Transverse colon (tissue), 4 donors: ENCODE results near the gene SMIM44. TPM values are rescaled to one million over a fixed set of nuclear protein-coding genes. Genes with fewer than 3 reads are reported as not detected.

Experiments used
- DNase-seq: peaks from one replicate; pipeline ENCODE4 v3.0.0-alpha.2; 2019
- H3K27ac ChIP-seq, 4 donors: fragments of 200-600 bp; sonication (generic); 2 replicates each; pipeline ENCODE4 v1.5.1; 2016 to 2018; ENCODE audit warnings: inconsistent platforms in 4 of 4
- H3K27me3 ChIP-seq: fragments of 200-600 bp; sonication (generic); 2 replicates; pipeline ENCODE4 v1.5.1; 2017; ENCODE audit warnings: inconsistent platforms
- H3K36me3 ChIP-seq, 4 donors: fragments of 200-600 bp; sonication (generic); 2 replicates each; pipeline ENCODE4 v1.5.1; 2017 to 2019; ENCODE audit warnings: inconsistent platforms in 4 of 4
- H3K4me1 ChIP-seq, 4 donors: fragments of 200-600 bp; sonication (generic); 2 replicates each; pipeline ENCODE4 v1.5.1; 2017 to 2020; ENCODE audit warnings: inconsistent platforms in 4 of 4
- H3K4me3 ChIP-seq, 4 donors: fragments of 200-600 bp; sonication (generic); 1 replicate in 1 of 4; 2 replicates in 3 of 4; pipeline versions ENCODE4 v1.5.1 to v1.6.1; 2017 to 2019; ENCODE audit warnings: inconsistent platforms in 4 of 4
- H3K9me3 ChIP-seq, 2 donors: fragments of 200-600 bp; sonication (generic); 2 replicates each; pipeline ENCODE4 v1.5.1; 2017 to 2019; ENCODE audit warnings: inconsistent platforms in 2 of 2
- EP300 ChIP-seq: sonication (generic); formaldehyde crosslinking; IDR thresholded peaks from one replicate; pipeline ENCODE4 v1.6.1; 2017; ENCODE audit warnings: antibody characterized with exemption, low read depth
- POLR2A ChIP-seq: fragments of 450-650 bp; IDR thresholded peaks from one replicate; pipeline ENCODE4 v1.6.1; 2016; ENCODE audit warnings: antibody characterized with exemption, mild to moderate bottlenecking, moderate library complexity
- POLR2AphosphoS5 ChIP-seq, 3 donors: sonication (generic); formaldehyde crosslinking; IDR thresholded peaks; one replicate each; pipeline ENCODE4 v1.6.1; 2016; ENCODE audit warnings: antibody characterized with exemption in 3 of 3
- WGBS, 2 donors: methylation state at CpG; one replicate each; pipeline ENCODE4 v1.1.5; 2018; ENCODE audit warnings: low coverage in 1 of 2; 5-methylcytosine and 5-hydroxymethylcytosine counted together
- in situ Hi-C, 4 donors: fragments of 200-750 bp; cut with MboI; loops; one replicate each; pipeline versions ENCODE4 v1.15.0 to v1.15.1; 2017; ENCODE audit warnings: low sequenced_read_pairs in 3 of 4, low pct_ligation_motif_present in 1 of 4, low pct_unique_long_range_greater_than_20kb in 1 of 4
- intact Hi-C: fragments of 100-400 bp; cut with DNase I; formaldehyde crosslinking; loops from one replicate; pipeline ENCODE4 v1.15.1; 2023; ENCODE audit warnings: low total_unique reads
- total RNA-seq, 4 donors: library from RNA; depleted of rRNA; stranded (reverse); fragments of >200 nt; gene quantifications; one replicate each; pipeline ENCODE4 v1.1.0, GENCODE V29; 2016
- TF ChIP-seq, protein P1 (sequence below), 5 experiments: fragments of 200-600 bp in 3 of 5; fragments of 450-650 bp in 2 of 5; sonication (generic) in 3 of 5; IDR thresholded peaks; 1 replicate in 2 of 5; 2 replicates in 3 of 5; pipeline ENCODE4 v1.5.1; 2016 to 2017; ENCODE audit warnings: antibody characterized with exemption in 5 of 5, inconsistent platforms in 3 of 5, mild to moderate bottlenecking in 2 of 5, moderate library complexity in 1 of 5

SMIM44 gene
- total RNA-seq, 4 donors from 2014 or later: 4.1 to 15.3 TPM; not detected in 2

DNA sequence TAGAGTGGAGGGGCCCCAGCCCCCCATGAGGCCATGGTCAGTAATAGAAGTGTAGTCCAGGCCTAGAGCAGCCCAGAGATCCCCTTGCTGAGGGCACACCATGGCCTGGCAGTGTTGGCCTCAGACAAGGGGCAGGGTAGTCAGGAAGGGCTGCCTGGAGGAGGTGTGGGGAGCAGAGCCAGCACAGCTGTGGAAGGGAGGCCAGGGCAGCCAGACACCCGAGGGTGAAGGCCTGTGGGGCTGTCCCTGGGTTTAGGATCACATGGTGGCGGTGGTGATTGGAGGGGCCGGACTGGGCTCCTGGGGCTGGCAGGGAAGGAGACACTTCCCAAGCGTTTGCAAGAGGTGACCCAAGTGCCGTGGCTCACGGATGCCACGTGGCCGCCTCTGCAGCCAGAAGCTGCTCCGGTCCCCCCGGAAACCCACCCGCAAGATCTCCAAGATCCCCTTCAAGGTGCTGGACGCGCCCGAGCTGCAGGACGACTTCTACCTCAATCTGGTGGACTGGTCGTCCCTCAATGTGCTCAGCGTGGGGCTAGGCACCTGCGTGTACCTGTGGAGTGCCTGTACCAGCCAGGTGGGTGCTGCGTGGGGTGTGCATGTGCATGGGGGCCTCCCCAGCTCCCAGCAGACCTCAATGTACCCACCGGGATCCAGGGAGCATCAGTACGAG, 44.1 kb upstream of the SMIM44 start:
- TF ChIP-seq POLR2A (no peak), POLR2AphosphoS5 (IDR thresholded peaks at IDR 0.05) (no peak), EP300 (no peak)
- TF ChIP-seq, protein P1, sequence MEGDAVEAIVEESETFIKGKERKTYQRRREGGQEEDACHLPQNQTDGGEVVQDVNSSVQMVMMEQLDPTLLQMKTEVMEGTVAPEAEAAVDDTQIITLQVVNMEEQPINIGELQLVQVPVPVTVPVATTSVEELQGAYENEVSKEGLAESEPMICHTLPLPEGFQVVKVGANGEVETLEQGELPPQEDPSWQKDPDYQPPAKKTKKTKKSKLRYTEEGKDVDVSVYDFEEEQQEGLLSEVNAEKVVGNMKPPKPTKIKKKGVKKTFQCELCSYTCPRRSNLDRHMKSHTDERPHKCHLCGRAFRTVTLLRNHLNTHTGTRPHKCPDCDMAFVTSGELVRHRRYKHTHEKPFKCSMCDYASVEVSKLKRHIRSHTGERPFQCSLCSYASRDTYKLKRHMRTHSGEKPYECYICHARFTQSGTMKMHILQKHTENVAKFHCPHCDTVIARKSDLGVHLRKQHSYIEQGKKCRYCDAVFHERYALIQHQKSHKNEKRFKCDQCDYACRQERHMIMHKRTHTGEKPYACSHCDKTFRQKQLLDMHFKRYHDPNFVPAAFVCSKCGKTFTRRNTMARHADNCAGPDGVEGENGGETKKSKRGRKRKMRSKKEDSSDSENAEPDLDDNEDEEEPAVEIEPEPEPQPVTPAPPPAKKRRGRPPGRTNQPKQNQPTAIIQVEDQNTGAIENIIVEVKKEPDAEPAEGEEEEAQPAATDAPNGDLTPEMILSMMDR (IDR thresholded peaks at IDR 0.05): no peak
- intact Hi-C loops (loop anchor here (2.0 kb wide), 1 partner anchor 15 kb away; no protein-coding TSS in a partner anchor), in situ Hi-C loops (no loop called here)
- WGBS, 2 donors: 93% methylated on average over 21 of the region's 21 CpGs; no CpG with 5 or more reads in 1 of the 2 donors
- no peaks in the 10 kb centered on the region for H3K9me3 ChIP-seq
- peaks cover 0 to 47% (median 16%) of the 10 kb centered on the region in 4 donors for H3K36me3 ChIP-seq
- H3K27ac ChIP-seq: no peak overlapping the region
- H3K27me3 ChIP-seq: no peaks in the 10 kb centered on the region
- no peak for DNase-seq
- H3K4me1 ChIP-seq: no peaks in the 10 kb centered on the region
- H3K4me3 ChIP-seq: no peak overlapping the region

DNA sequence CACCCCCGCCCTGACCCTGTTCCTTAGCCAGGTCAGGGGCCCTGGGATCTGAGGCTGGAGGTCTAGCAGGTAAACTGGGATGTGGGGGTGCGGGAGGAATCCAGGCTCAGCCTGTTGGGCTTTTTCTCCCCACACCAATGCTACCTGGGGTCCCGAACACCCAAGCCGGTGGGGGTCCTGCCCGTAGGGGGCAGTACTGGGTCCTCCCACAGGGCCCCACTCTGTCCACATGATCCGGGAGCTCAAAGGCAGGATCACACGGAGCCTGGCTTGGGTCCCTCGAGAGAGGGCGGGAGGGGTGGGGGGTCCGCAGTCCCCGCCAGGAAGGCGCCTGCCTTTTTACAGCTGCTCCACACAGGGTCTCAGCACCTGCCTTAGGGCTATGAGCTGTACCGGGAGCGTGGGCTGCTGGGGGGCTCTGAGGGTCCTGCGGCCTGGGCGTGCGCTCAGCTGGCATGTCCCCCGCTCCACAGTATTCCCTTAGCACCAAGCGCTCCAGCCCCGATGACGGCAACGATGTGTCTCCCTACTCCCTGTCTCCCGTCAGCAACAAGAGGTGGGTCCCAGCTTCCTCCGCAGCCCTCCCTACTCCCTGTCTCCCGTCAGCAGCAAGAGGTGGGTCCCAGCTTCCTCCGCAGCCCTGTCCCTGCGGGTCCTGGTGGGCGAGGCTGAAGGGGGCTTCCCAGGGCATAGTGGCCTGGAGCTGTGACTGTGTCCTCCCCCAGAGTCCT, 43.4 kb upstream of the SMIM44 start:
- in situ Hi-C loops (no loop called here), intact Hi-C loops (loop anchor here (2.0 kb wide), 1 partner anchor 14 kb away; no protein-coding TSS in a partner anchor)
- TF ChIP-seq POLR2A: no peak
- no peak for TF ChIP-seq POLR2AphosphoS5 (IDR thresholded peaks at IDR 0.05)
- TF ChIP-seq EP300: no peak
- TF ChIP-seq, protein P1 (IDR thresholded peaks at IDR 0.05): no peak
- H3K27me3 ChIP-seq: no peaks in the 10 kb centered on the region
- no peaks in the 10 kb centered on the region for H3K4me1 ChIP-seq
- 96% methylated on average over 19 of the region's 28 CpGs; no CpG with 5 or more reads in 1 of the 2 donors for WGBS, 2 donors
- H3K9me3 ChIP-seq: no peaks in the 10 kb centered on the region
- no peak overlapping the region for H3K4me3 ChIP-seq
- DNase-seq: no peak
- no peak overlapping the region for H3K27ac ChIP-seq
- H3K36me3 ChIP-seq: peaks cover 0 to 42% (median 12%) of the 10 kb centered on the region in 4 donors

DNA sequence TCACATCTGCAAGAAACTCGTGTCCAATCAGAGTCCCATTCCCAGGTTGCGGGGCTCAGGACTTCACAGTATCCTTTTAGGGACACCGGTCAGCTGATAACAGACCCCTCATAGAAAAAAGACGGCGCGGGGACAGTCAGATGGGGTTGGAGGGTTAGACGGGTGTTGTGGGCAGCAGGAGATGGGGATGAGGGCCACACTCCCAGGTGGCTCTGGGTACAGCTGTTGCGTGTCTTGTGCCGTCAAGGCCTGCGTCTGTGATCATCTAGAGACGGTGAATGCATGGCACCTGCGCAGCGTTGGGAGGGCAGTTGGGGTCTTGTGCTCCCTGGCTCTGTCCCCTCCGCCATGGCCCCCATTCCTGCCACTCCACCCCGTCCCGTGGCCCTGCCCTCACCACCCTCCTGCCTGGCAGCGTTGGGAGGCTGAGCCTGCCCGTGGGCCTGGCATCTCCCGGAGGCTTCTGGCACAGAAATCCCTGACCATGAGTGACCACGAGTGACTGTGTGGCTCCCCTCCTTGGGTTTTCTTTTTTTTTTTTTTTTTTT, 41.7 kb upstream of the SMIM44 start:
- in situ Hi-C loops (no loop called here), intact Hi-C loops (no loop called here)
- no peak for DNase-seq
- Histone ChIP-seq H3K4me3 (no peak overlapping the region), H3K9me3 (no peaks in the 10 kb centered on the region), H3K4me1 (peaks cover 0 to 3% (median 0%) of the 10 kb centered on the region in 4 donors), H3K27ac (no peak overlapping the region), H3K36me3 (peaks cover 0 to 31% (median 11%) of the 10 kb centered on the region in 4 donors), H3K27me3 (no peaks in the 10 kb centered on the region)
- TF ChIP-seq POLR2A (no peak), EP300 (no peak), POLR2AphosphoS5 (IDR thresholded peaks at IDR 0.05) (no peak)
- TF ChIP-seq, protein P1 (IDR thresholded peaks at IDR 0.05): no peak
- 93% methylated on average over 20 of the region's 20 CpGs; no CpG with 5 or more reads in 1 of the 2 donors for WGBS, 2 donors
